AG04450 (cell line): ENCODE measurements around the gene ZNF451. TPM values are rescaled to one million over a fixed set of nuclear protein-coding genes. Genes with fewer than 3 reads are reported as not detected.

Source experiments
- CTCF ChIA-PET: fragments of 300-600, 350-600 bp; formaldehyde crosslinking; extraction: SDS; loops from one replicate; lab custom pipeline; 2022; ENCODE audit warnings: antibody characterized with exemption, inconsistent platforms; lab: Charles Lee
- POLR2A ChIA-PET: fragments of 350-600 bp; formaldehyde crosslinking; extraction: SDS; loops from one replicate; lab custom pipeline; 2021; ENCODE audit warnings: antibody characterized with exemption, inconsistent platforms; lab: Yijun Ruan, JAX
- DNase-seq: peaks from one replicate; pipeline ENCODE4 v3.0.0-alpha.2; 2011; ENCODE audit warnings: low read depth, low spot score
- H3K27ac ChIP-seq: one replicate; pipeline ENCODE4 v1.5.1; 2012; ENCODE audit warnings: low read depth, low read length, control low read depth
- H3K27me3 ChIP-seq: one replicate; pipeline ENCODE4 v1.6.0; 2012; ENCODE audit warnings: low read length; ENCODE audit not compliant: control insufficient read depth, insufficient read depth
- H3K4me3 ChIP-seq: 2 replicates; pipeline ENCODE4 v1.5.1; 2011; ENCODE audit warnings: mild to moderate bottlenecking, low read depth, low read length, control low read depth
- H3K9me3 ChIP-seq: 2 replicates; pipeline ENCODE4 v1.5.1; 2012; ENCODE audit warnings: low read length; ENCODE audit not compliant: control insufficient read depth, insufficient read depth
- polyA plus RNA-seq: library from polyadenylated mRNA; depleted of rRNA; stranded (reverse); fragments of >200 nt; gene quantifications from 2 replicates; pipeline ENCODE4 v1.2.3, GENCODE V29; 2011
- TF ChIP-seq, protein P1 (sequence below): IDR thresholded peaks from 2 replicates; pipeline ENCODE4 v1.5.1; 2011; ENCODE audit warnings: low read depth, low read length, control low read depth, inconsistent platforms

ZNF451 gene
- polyA plus RNA-seq, 1 experiment, result 31.6 TPM

DNA sequence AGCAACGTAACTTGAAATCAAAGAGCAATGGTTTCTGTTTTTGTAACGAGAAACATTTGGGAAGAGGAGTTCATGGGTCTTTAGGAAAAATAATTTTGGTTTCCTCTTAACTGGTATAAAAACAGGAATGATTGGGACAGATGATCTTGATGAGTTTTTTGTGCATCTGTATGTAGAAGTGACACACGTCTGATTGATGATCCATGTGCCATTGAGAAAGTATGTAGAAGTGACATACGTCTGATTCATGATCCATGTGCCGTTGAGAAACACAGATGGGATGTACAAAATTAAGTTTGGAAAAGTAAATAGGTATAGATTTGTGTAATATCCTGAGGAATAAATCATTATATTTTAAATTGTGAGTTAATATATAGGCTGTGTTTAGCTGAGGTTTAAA, 41.4 kb upstream of the ZNF451 start:
- DNase-seq, result no peak
- Histone ChIP-seq H3K9me3 (no peaks in the 10 kb centered on the region), H3K27me3 (peaks cover 2% of the 10 kb centered on the region), H3K27ac (no peak overlapping the region), H3K4me3 (peak overlapping the region; percentile 37)
- TF ChIP-seq, protein P1, sequence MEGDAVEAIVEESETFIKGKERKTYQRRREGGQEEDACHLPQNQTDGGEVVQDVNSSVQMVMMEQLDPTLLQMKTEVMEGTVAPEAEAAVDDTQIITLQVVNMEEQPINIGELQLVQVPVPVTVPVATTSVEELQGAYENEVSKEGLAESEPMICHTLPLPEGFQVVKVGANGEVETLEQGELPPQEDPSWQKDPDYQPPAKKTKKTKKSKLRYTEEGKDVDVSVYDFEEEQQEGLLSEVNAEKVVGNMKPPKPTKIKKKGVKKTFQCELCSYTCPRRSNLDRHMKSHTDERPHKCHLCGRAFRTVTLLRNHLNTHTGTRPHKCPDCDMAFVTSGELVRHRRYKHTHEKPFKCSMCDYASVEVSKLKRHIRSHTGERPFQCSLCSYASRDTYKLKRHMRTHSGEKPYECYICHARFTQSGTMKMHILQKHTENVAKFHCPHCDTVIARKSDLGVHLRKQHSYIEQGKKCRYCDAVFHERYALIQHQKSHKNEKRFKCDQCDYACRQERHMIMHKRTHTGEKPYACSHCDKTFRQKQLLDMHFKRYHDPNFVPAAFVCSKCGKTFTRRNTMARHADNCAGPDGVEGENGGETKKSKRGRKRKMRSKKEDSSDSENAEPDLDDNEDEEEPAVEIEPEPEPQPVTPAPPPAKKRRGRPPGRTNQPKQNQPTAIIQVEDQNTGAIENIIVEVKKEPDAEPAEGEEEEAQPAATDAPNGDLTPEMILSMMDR, result no peak
- CTCF ChIA-PET, result no interaction called here
- POLR2A ChIA-PET, result no interaction called here

DNA sequence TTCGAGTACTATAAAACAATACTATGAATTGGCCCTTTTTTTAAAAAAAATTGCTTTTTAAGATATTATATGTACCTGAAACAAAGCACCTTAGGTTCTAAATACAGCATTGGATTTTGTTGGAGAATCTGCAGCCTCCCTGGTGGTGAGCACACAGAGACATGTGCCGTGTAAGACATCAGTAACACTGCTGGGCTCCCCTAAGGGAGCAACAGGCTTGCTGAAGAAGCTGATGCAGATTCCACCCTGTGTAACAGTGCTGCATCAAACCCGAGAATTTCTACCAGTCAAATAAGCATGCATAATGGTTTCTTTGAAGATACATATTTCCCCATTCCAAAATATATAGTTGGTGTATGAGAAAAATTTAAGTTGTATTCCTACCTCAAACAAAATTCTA, 26.1 kb upstream of the ZNF451 start:
- no peaks in the 10 kb centered on the region for H3K27me3 ChIP-seq
- CTCF ChIA-PET, result no interaction called here
- POLR2A ChIA-PET, result no interaction called here
- no peak overlapping the region for H3K27ac ChIP-seq
- no peak overlapping the region for H3K4me3 ChIP-seq
- H3K9me3 ChIP-seq, result no peaks in the 10 kb centered on the region
- DNase-seq, result no peak
- TF ChIP-seq, protein P1, result no peak

DNA sequence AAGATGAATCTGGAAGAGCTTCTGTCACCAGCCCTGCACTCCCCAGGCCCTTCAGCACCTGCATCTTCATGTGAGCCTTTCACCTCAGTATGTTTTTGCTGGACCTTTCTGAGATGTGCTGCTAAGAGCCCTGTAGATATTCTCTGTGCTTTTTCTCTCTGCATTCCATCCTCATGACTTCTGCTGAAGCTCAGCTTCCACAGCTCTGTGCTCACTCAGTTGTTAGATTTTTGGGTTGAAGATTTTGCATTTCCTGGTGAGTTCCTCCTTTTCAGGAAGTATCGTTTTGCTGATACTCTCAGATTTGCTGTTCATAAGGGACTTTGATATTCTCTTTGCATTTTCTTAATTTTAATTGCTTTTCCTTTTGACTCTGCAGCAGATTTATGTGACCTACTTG, 25.2 kb upstream of the ZNF451 start:
- peak; percentile 15 for DNase-seq
- CTCF ChIA-PET, result no interaction called here
- POLR2A ChIA-PET, result no interaction called here
- Histone ChIP-seq H3K9me3 (no peaks in the 10 kb centered on the region), H3K27me3 (no peaks in the 10 kb centered on the region), H3K27ac (no peak overlapping the region), H3K4me3 (no peak overlapping the region)
- TF ChIP-seq, protein P1, result no peak

DNA sequence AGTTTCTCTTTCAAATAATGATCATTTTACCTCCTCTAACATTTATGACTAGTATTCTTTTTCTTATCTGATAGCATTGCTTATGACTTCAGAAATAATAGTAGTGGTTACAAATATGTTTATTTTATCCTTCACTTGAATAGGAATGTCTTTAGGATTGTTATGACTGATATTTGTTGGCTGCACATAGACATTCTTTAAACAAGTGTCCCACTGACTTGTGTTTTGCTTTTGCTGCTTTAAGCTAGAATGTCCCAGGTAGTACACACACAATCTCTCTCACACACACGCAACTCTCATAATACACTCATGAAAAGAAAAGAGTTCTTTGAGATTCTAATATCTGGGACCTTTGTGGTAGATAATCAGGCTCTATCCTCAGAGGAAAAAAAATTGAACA, 21.9 kb upstream of the ZNF451 start:
- Histone ChIP-seq H3K4me3 (no peak overlapping the region), H3K9me3 (no peaks in the 10 kb centered on the region), H3K27me3 (no peaks in the 10 kb centered on the region), H3K27ac (no peak overlapping the region)
- ChIA-PET CTCF (no interaction called here), POLR2A (no interaction called here)
- TF ChIP-seq, protein P1, result no peak
- no peak for DNase-seq

DNA sequence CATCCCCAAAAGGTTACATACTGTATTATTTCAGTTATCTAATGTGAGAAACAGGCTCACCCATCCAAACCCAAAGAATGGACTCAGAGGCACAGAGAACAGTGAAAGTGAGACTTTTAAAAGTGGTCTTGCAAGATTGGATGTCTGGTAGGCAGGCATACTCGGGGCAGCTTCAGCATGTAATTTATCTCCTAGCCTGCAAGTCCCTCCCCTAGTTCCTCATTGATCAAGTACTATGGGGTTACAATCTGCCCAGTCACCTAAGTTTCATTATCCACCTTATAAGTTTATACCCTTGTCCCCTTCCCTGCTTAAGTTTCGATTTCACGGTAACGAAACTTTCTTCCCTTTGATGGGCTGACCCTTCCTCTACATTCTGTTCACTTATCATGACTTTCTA, 20.8 kb upstream of the ZNF451 start:
- CTCF ChIA-PET, result no interaction called here
- Histone ChIP-seq H3K27ac (no peak overlapping the region), H3K27me3 (no peaks in the 10 kb centered on the region), H3K4me3 (no peak overlapping the region), H3K9me3 (no peaks in the 10 kb centered on the region)
- DNase-seq, result no peak
- POLR2A ChIA-PET, result no interaction called here
- TF ChIP-seq, protein P1, result no peak
